ENCODE results near the gene ZFHX3. TPM values are rescaled to one million over a fixed set of nuclear protein-coding genes. Genes with fewer than 3 reads are reported as not detected.

ZFHX3 gene
- total and polyA plus RNA-seq, 9 of the 15 experiments (the other 6 are each of a cell fraction or from before 2014, with no cell fraction given) = 0.01 to 0.23 (median 0.06) TPM; not detected in 4

- TF ChIP-seq PRDM10 (IDR thresholded peaks at IDR 0.05; ENCODE audit: partially characterized antibody) = no peak
- TF ChIP-seq ZNF175 (CRISPR knock-in tag; IDR thresholded peaks at IDR 0.05; ENCODE audit: low read depth) = no peak
- TF ChIP-seq ZNF639 (CRISPR knock-in tag; conservative IDR thresholded peaks at IDR 0.05 in 1 of 2, IDR thresholded peaks at IDR 0.05 in 1 of 2) = no peak
- no peak for TF ChIP-seq ZNF143 (CRISPR knock-in tag; IDR thresholded peaks at IDR 0.05)
- no peak for TF ChIP-seq EP300 (IDR thresholded peaks at IDR 0.05; ENCODE audit: low read length)
- no peak for TF ChIP-seq RBM14 (IDR thresholded peaks at IDR 0.05; ENCODE audit: borderline replicate concordance, insufficient read depth, low read depth, low read length)
- TF ChIP-seq DLX4 (CRISPR knock-in tag; IDR thresholded peaks at IDR 0.05) = no peak
- no peak for TF ChIP-seq PHF8 (IDR thresholded peaks at IDR 0.05; ENCODE audit: borderline replicate concordance, low read length)
- TF ChIP-seq PTTG1 (tag; IDR thresholded peaks at IDR 0.05; ENCODE audit: low read depth) = no peak
Measured at GRCh38 chr16:72815348-72816318, 232.3 kb downstream of the ZFHX3 start (continued).

All from K562 (cell line).